ENCODE results near the gene CD164. TPM values are rescaled to one million over a fixed set of nuclear protein-coding genes. Genes with fewer than 3 reads are reported as not detected.

Gene CD164
- total RNA-seq, 1 donor from 2014 or later: 606 TPM

Other genes starting within 250 kb of the CD164 start
- 2.6 TPM for gene PPIL6, start 58.2 kb upstream of the CD164 start, total RNA-seq
- 23.2 TPM for gene SMPD2, start 58.3 kb upstream of the CD164 start, total RNA-seq
- 71.8 TPM for gene MICAL1, start 73.3 kb upstream of the CD164 start, total RNA-seq
- 5.3 TPM for gene ZBTB24, start 100.8 kb upstream of the CD164 start, total RNA-seq